Activated naive CD4-positive, alpha-beta T cell treated with Interleukin-2 at 50 U/mL for 16 hours (primary cell): ENCODE measurements around the gene RLN1.
"Not testable (repeated sequence)": the region's sequence is repeated elsewhere in the genome, so short reads cannot be mapped to it uniquely, and the experiment has no call there.

Experiments
- DNase-seq: peaks from one replicate; pipeline ENCODE4 v3.0.0-alpha.2; 2020

Gene RLN1

GRCh38 chr9:5338992-5339981 lies at the start of gene RLN1:
Gene RLN1 (minus strand): TSS chr9:5339876. CDS start chr9:5339746, 130 bp downstream.
- not testable (repeated sequence) for DNase-seq

GRCh38 chr9:5389109-5389732 lies 49.5 kb upstream of the RLN1 start:
- DNase-seq, result no peak

GRCh38 chr9:5388026-5388819 lies 48.5 kb upstream of the RLN1 start:
- no peak for DNase-seq

GRCh38 chr9:5384436-5384835 lies 44.8 kb upstream of the RLN1 start:
- DNase-seq, result no peak

- DNase-seq, result no peak
Measured at GRCh38 chr9:5382479-5382878, 42.8 kb upstream of the RLN1 start.

GRCh38 chr9:5375790-5376477 lies 36.3 kb upstream of the RLN1 start:
- no peak for DNase-seq

- peak; percentile 48 for DNase-seq
Measured at GRCh38 chr9:5375091-5375490, 35.4 kb upstream of the RLN1 start.

GRCh38 chr9:5364294-5365024 lies 24.8 kb upstream of the RLN1 start:
- DNase-seq, result no peak

GRCh38 chr9:5361326-5362010 lies 21.8 kb upstream of the RLN1 start:
- no peak for DNase-seq

- DNase-seq, result no peak
Measured at GRCh38 chr9:5360341-5360740, 20.7 kb upstream of the RLN1 start.

- no peak for DNase-seq
Measured at GRCh38 chr9:5357431-5358105, 17.9 kb upstream of the RLN1 start.

GRCh38 chr9:5355817-5356216 lies 16.1 kb upstream of the RLN1 start:
- no peak for DNase-seq

GRCh38 chr9:5355226-5355625 lies 15.6 kb upstream of the RLN1 start:
- no peak for DNase-seq

- DNase-seq, result no peak
Measured at GRCh38 chr9:5354184-5354583, 14.5 kb upstream of the RLN1 start.

GRCh38 chr9:5352637-5353248 lies 13.1 kb upstream of the RLN1 start:
- no peak for DNase-seq

- no peak for DNase-seq
Measured at GRCh38 chr9:5336688-5337087, 3.0 kb downstream of the RLN1 start.

GRCh38 chr9:5331276-5331675 lies 8.4 kb downstream of the RLN1 start:
- not testable (repeated sequence) for DNase-seq

GRCh38 chr9:5326893-5327548 lies 12.7 kb downstream of the RLN1 start:
- peak; percentile 19 for DNase-seq

- DNase-seq, result no peak
Measured at GRCh38 chr9:5326187-5326586, 13.5 kb downstream of the RLN1 start.

- not testable (repeated sequence) for DNase-seq
Measured at GRCh38 chr9:5321601-5322000, 18.1 kb downstream of the RLN1 start.
